Neural cell (in vitro differentiated cells): ENCODE results near the gene VPS26B. TPM values are rescaled to one million over a fixed set of nuclear protein-coding genes. Genes with fewer than 3 reads are reported as not detected.

Experiments used
- H2AFZ ChIP-seq: fragments of 200-600, 300-800 bp; sonication (generic), shearing (Covaris generic); 2 replicates; pipeline ENCODE4 v1.6.0; 2014; ENCODE audit warnings: low read depth, mild to moderate bottlenecking, antibody characterized with exemption, low read length, moderate library complexity
- H3F3A ChIP-seq: fragments of 200-600 bp; shearing (Covaris generic); 2 replicates; pipeline ENCODE4 v1.6.1; 2016; ENCODE audit warnings: mild to moderate bottlenecking, moderate library complexity, mixed read lengths, antibody characterized with exemption, low read length; ENCODE audit not compliant: insufficient read depth, poor library complexity, severe bottlenecking
- H3K27ac ChIP-seq: fragments of 200-600, 300-800 bp; sonication (generic), shearing (Covaris generic); 2 replicates; pipeline ENCODE4 v1.5.1; 2014; ENCODE audit warnings: mild to moderate bottlenecking, low read length, moderate library complexity
- H3K27me3 ChIP-seq: fragments of 300-800, 200-600 bp; sonication (generic), shearing (Covaris generic); 2 replicates; pipeline ENCODE4 v1.6.0; 2014; ENCODE audit warnings: mild to moderate bottlenecking, low read depth, low read length, moderate library complexity; ENCODE audit not compliant: insufficient read depth
- H3K36me3 ChIP-seq: fragments of 300-800, 200-600 bp; sonication (generic), shearing (Covaris generic); 2 replicates; pipeline ENCODE4 v1.5.1; 2014; ENCODE audit warnings: mild to moderate bottlenecking, antibody characterized with exemption, low read length, moderate library complexity; ENCODE audit not compliant: insufficient read depth
- H3K4me2 ChIP-seq: fragments of 300-800, 200-600 bp; sonication (generic), shearing (Covaris generic); 2 replicates; pipeline ENCODE4 v1.6.0; 2014; ENCODE audit warnings: mild to moderate bottlenecking, low read length
- H3K4me3 ChIP-seq: fragments of 300-800, 200-600 bp; sonication (generic), shearing (Covaris generic); 2 replicates; pipeline ENCODE4 v1.5.1; 2014; ENCODE audit warnings: mild to moderate bottlenecking, low read length, moderate library complexity
- H3K79me2 ChIP-seq: fragments of 200-600 bp; shearing (Covaris generic); replicated peaks from 2 replicates; pipeline ENCODE4 v1.6.0; 2014; ENCODE audit warnings: mild to moderate bottlenecking, low read length, moderate library complexity; ENCODE audit not compliant: insufficient read depth
- H3K9ac ChIP-seq: fragments of 300-800, 200-600 bp; sonication (generic), shearing (Covaris generic); 2 replicates; pipeline ENCODE4 v1.6.1; 2016; ENCODE audit warnings: mild to moderate bottlenecking, low read length, mixed read lengths
- H3K9me2 ChIP-seq: fragments of 200-600 bp; shearing (Covaris generic); 2 replicates; pipeline ENCODE4 v1.6.1; 2016; ENCODE audit warnings: mild to moderate bottlenecking, low read length, mixed read lengths; ENCODE audit not compliant: insufficient read depth
- H3K9me3 ChIP-seq: fragments of 200-600, 300-800 bp; sonication (generic), shearing (Covaris generic); 2 replicates; pipeline ENCODE4 v1.6.1; 2016; ENCODE audit warnings: mild to moderate bottlenecking, mixed run types, low read length, moderate library complexity, mixed read lengths
- H4K20me1 ChIP-seq: fragments of 200-600 bp; shearing (Covaris generic); 2 replicates; pipeline ENCODE4 v1.6.1; 2016; ENCODE audit warnings: mild to moderate bottlenecking, mixed run types; ENCODE audit not compliant: insufficient read depth
- EP300 ChIP-seq: fragments of 450-650 bp; conservative IDR thresholded peaks from 2 replicates; pipeline ENCODE4 v1.6.1; 2014; ENCODE audit warnings: antibody characterized with exemption, mild to moderate bottlenecking, moderate library complexity; ENCODE audit not compliant: poor library complexity, severe bottlenecking
- EZH2 ChIP-seq: fragments of 200-600, 300-800 bp; shearing (Covaris generic), sonication (generic); IDR thresholded peaks from 2 replicates; pipeline ENCODE4 v1.6.1; 2014; ENCODE audit warnings: antibody characterized with exemption, low read length, borderline replicate concordance, mild to moderate bottlenecking; ENCODE audit not compliant: insufficient read depth, poor library complexity, severe bottlenecking
- MXI1 ChIP-seq: fragments of 450-650 bp; conservative IDR thresholded peaks from 2 replicates; pipeline ENCODE4 v1.6.1; 2014; ENCODE audit warnings: antibody characterized with exemption, mild to moderate bottlenecking; ENCODE audit not compliant: poor library complexity, severe bottlenecking
- POLR2AphosphoS5 ChIP-seq: IDR thresholded peaks from 2 replicates; pipeline ENCODE4 v1.6.1; 2012
- RAD21 ChIP-seq: fragments of 450-650 bp; conservative IDR thresholded peaks from 2 replicates; pipeline ENCODE4 v1.6.1; 2014; ENCODE audit warnings: antibody characterized with exemption, mild to moderate bottlenecking, moderate library complexity
- SMC3 ChIP-seq: fragments of 450-650 bp; conservative IDR thresholded peaks from 2 replicates; pipeline ENCODE4 v1.6.1; 2014; ENCODE audit warnings: antibody characterized with exemption, mild to moderate bottlenecking, moderate library complexity; ENCODE audit not compliant: poor library complexity
- TAF1 ChIP-seq: IDR thresholded peaks from 2 replicates; pipeline ENCODE4 v1.6.1; 2012; ENCODE audit warnings: low read depth
- polyA plus RNA-seq: library from polyadenylated mRNA; depleted of rRNA; stranded (reverse); fragments of >200 nt; gene quantifications from 2 replicates; pipeline ENCODE4 v1.2.3, GENCODE V29; 2014
- TF ChIP-seq, protein P1 (sequence below): IDR thresholded peaks from 2 replicates; pipeline ENCODE4 v1.6.1; 2012; ENCODE audit warnings: borderline replicate concordance
- TF ChIP-seq, protein P2 (sequence below): fragments of 450-650 bp; IDR thresholded peaks from 2 replicates; pipeline ENCODE4 v1.5.1; 2014; ENCODE audit warnings: antibody characterized with exemption, mild to moderate bottlenecking, moderate library complexity; ENCODE audit not compliant: poor library complexity, severe bottlenecking

VPS26B gene
- polyA plus RNA-seq, 1 donor from 2014 or later, result 72.6 TPM

DNA sequence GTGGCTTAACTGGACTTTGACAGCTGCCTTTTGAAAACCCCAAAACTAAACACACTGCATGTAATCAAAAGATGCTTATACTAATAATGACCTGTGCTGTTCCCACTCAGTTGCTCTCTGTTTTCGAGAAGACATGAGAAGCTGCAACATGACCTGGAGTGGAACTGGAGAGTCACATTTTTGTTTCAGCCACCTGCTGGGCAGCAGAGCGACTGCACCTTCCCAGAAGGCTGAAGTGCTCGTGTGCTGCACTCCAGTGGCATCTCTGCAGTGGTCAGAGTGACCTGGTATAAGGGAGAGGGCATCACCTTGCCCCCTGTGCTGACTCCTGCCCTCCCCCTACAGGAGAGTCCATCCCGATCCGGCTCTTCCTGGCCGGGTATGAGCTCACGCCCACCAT, 20.1 kb downstream of the VPS26B start:
- no peak overlapping the region for H3K4me3 ChIP-seq
- no peaks in the 10 kb centered on the region for H3K9me2 ChIP-seq
- no peaks in the 10 kb centered on the region for H3K79me2 ChIP-seq
- H3K27ac ChIP-seq, result no peak overlapping the region
- no peak overlapping the region for H3K9ac ChIP-seq
- no peak overlapping the region for H3K4me2 ChIP-seq
- H4K20me1 ChIP-seq, result no peaks in the 10 kb centered on the region
- H3K36me3 ChIP-seq, result peaks cover 11% of the 10 kb centered on the region
- TF ChIP-seq, protein P1, sequence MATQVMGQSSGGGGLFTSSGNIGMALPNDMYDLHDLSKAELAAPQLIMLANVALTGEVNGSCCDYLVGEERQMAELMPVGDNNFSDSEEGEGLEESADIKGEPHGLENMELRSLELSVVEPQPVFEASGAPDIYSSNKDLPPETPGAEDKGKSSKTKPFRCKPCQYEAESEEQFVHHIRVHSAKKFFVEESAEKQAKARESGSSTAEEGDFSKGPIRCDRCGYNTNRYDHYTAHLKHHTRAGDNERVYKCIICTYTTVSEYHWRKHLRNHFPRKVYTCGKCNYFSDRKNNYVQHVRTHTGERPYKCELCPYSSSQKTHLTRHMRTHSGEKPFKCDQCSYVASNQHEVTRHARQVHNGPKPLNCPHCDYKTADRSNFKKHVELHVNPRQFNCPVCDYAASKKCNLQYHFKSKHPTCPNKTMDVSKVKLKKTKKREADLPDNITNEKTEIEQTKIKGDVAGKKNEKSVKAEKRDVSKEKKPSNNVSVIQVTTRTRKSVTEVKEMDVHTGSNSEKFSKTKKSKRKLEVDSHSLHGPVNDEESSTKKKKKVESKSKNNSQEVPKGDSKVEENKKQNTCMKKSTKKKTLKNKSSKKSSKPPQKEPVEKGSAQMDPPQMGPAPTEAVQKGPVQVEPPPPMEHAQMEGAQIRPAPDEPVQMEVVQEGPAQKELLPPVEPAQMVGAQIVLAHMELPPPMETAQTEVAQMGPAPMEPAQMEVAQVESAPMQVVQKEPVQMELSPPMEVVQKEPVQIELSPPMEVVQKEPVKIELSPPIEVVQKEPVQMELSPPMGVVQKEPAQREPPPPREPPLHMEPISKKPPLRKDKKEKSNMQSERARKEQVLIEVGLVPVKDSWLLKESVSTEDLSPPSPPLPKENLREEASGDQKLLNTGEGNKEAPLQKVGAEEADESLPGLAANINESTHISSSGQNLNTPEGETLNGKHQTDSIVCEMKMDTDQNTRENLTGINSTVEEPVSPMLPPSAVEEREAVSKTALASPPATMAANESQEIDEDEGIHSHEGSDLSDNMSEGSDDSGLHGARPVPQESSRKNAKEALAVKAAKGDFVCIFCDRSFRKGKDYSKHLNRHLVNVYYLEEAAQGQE, result no peak
- TF ChIP-seq POLR2AphosphoS5, result no peak
- no peak for TF ChIP-seq EZH2
- TF ChIP-seq RAD21, result no peak
- TF ChIP-seq SMC3, result no peak
- H3K27me3 ChIP-seq, result no peaks in the 10 kb centered on the region
- H3K9me3 ChIP-seq, result no peaks in the 10 kb centered on the region
- H3F3A ChIP-seq, result no peaks in the 10 kb centered on the region
- no peak overlapping the region for H2AFZ ChIP-seq

DNA sequence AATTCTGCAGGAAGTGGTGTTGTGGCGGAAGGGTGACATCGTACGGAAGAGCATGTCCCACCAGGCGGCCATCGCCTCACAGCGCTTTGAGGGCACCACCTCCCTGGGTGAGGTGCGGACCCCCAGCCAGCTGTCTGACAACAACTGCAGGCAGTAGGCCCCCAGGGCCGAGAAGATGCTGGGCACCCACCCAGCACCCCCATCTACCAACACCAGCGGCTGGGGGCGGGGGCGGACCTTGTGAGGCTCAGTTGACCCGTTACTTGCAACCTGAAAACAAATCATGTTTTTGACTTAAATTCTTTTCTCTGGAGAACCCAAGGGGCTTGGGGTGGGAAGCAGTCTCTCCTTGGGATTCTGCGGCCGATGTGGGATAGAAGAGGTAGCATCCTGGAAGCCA, 21.0 kb downstream of the VPS26B start:
- no peak overlapping the region for H3K27ac ChIP-seq
- no peaks in the 10 kb centered on the region for H3K9me3 ChIP-seq
- H3K4me2 ChIP-seq, result no peak overlapping the region
- H2AFZ ChIP-seq, result no peak overlapping the region
- no peaks in the 10 kb centered on the region for H3F3A ChIP-seq
- peaks cover 12% of the 10 kb centered on the region for H3K36me3 ChIP-seq
- no peak overlapping the region for H3K4me3 ChIP-seq
- H3K27me3 ChIP-seq, result no peaks in the 10 kb centered on the region
- no peak overlapping the region for H3K9ac ChIP-seq
- TF ChIP-seq, protein P1, result no peak
- TF ChIP-seq TAF1, result no peak
- TF ChIP-seq RAD21, result no peak
- no peak for TF ChIP-seq EZH2
- TF ChIP-seq, protein P2, sequence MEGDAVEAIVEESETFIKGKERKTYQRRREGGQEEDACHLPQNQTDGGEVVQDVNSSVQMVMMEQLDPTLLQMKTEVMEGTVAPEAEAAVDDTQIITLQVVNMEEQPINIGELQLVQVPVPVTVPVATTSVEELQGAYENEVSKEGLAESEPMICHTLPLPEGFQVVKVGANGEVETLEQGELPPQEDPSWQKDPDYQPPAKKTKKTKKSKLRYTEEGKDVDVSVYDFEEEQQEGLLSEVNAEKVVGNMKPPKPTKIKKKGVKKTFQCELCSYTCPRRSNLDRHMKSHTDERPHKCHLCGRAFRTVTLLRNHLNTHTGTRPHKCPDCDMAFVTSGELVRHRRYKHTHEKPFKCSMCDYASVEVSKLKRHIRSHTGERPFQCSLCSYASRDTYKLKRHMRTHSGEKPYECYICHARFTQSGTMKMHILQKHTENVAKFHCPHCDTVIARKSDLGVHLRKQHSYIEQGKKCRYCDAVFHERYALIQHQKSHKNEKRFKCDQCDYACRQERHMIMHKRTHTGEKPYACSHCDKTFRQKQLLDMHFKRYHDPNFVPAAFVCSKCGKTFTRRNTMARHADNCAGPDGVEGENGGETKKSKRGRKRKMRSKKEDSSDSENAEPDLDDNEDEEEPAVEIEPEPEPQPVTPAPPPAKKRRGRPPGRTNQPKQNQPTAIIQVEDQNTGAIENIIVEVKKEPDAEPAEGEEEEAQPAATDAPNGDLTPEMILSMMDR, result no peak
- no peak for TF ChIP-seq SMC3
- no peak for TF ChIP-seq MXI1
- TF ChIP-seq EP300, result no peak
- no peak for TF ChIP-seq POLR2AphosphoS5
- H3K79me2 ChIP-seq, result no peaks in the 10 kb centered on the region
- H3K9me2 ChIP-seq, result no peaks in the 10 kb centered on the region
- no peaks in the 10 kb centered on the region for H4K20me1 ChIP-seq
